Activated naive CD8-positive, alpha-beta T cell treated with anti-CD3 and anti-CD28 coated beads, Interleukin-2, amount 50 U/mL, for 24 hours (primary cell): ENCODE measurements around the gene CARD18.

Experiments used
- ATAC-seq: fragments of 150-1000 bp; cut with Tn5 transposase; one replicate; pipeline ENCODE4 v1.10.0; 2021
- DNase-seq: peaks from one replicate; pipeline ENCODE4 v3.0.0; 2021
- H3K27ac Mint-ChIP-seq: one replicate; pipeline ENCODE4 v1.8.0; 2021; ENCODE audit warnings: mild to moderate bottlenecking, mixed read lengths
- H3K27me3 Mint-ChIP-seq: one replicate; pipeline ENCODE4 v1.8.0; 2021; ENCODE audit warnings: mixed read lengths
- H3K36me3 Mint-ChIP-seq: one replicate; pipeline ENCODE4 v1.8.0; 2021; ENCODE audit warnings: low read depth, mixed read lengths
- H3K4me1 Mint-ChIP-seq: one replicate; pipeline ENCODE4 v1.8.0; 2021; ENCODE audit warnings: mixed read lengths
- H3K4me3 Mint-ChIP-seq: one replicate; pipeline ENCODE4 v1.8.0; 2021; ENCODE audit warnings: mild to moderate bottlenecking, moderate library complexity, mixed read lengths
- H3K9me3 Mint-ChIP-seq: one replicate; pipeline ENCODE4 v1.8.0; 2021; ENCODE audit warnings: mixed read lengths

The CARD18 gene

DNA sequence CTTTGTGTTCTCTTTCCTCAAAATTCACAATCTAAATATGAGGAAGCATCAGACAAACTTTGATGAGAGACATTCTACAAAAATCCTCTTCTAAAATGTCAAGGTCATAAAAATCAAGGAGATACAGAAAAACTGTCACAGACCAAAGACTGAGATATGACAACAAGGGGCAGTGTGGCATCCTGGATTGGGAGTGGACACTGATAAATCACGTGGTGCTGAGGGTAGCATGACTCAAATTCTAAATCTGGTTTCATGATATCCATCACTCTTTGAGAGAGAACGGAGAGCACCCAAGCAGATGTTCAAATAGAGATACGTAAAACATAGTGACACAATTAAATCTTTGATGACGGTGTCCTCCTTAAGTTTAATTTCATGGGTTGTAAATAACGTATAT lies 13.0 kb upstream of the CARD18 start:
- no peak for ATAC-seq
- Mint-ChIP-seq H3K36me3 (no peaks in the 10 kb centered on the region), H3K9me3 (no peaks in the 10 kb centered on the region), H3K27me3 (no peaks in the 10 kb centered on the region), H3K27ac (no peak overlapping the region), H3K4me3 (no peak overlapping the region), H3K4me1 (no peaks in the 10 kb centered on the region)
- DNase-seq = no peak

DNA sequence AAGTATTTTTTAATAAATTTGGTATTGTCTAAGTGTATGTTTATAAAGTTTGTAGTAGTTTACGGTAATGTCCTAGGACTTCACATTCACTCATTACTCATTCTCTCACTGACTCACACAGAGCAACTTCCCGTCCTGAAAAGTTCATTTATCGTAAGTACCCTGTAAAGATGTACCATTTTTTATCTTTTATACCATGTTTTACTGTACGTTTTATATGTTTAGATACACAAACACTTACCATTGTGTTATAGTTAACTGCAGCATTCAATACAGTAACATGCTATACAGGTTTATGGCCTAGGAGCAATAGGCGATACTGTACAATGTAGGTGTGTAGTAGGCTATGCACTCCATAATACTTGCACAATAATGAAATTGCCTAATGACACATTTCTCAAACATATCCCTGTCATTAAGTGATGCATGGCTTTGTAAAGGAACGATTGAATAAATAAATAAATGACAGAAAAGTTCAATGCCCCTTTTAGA lies 12.5 kb upstream of the CARD18 start:
- H3K4me1 Mint-ChIP-seq = no peaks in the 10 kb centered on the region
- H3K9me3 Mint-ChIP-seq = no peaks in the 10 kb centered on the region
- ATAC-seq (no peak), DNase-seq (no peak)
- H3K27ac Mint-ChIP-seq = no peak overlapping the region
- no peaks in the 10 kb centered on the region for H3K36me3 Mint-ChIP-seq
- H3K27me3 Mint-ChIP-seq = no peaks in the 10 kb centered on the region
- no peak overlapping the region for H3K4me3 Mint-ChIP-seq

DNA sequence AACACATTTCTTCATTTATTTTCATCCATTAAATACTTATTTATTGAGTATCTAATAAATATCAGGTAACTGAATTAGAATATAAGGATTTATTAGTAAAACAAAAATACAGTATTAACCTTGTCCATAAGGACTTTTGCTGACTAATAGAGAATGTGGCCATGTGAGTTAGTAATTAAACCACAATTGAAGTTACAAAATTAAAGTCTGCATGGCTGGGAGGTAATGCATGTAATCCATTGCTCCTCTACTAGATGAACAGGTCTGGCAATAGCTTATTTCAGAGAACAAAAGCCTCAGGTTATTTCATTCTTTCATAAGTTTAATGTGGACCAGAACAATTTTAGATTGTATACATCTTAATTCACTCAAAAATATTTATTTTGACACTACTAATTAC lies 9.9 kb upstream of the CARD18 start:
- H3K4me1 Mint-ChIP-seq = no peaks in the 10 kb centered on the region
- DNase-seq (no peak), ATAC-seq (no peak)
- no peaks in the 10 kb centered on the region for H3K9me3 Mint-ChIP-seq
- no peaks in the 10 kb centered on the region for H3K27me3 Mint-ChIP-seq
- H3K36me3 Mint-ChIP-seq = no peaks in the 10 kb centered on the region
- no peak overlapping the region for H3K27ac Mint-ChIP-seq
- H3K4me3 Mint-ChIP-seq = no peak overlapping the region

DNA sequence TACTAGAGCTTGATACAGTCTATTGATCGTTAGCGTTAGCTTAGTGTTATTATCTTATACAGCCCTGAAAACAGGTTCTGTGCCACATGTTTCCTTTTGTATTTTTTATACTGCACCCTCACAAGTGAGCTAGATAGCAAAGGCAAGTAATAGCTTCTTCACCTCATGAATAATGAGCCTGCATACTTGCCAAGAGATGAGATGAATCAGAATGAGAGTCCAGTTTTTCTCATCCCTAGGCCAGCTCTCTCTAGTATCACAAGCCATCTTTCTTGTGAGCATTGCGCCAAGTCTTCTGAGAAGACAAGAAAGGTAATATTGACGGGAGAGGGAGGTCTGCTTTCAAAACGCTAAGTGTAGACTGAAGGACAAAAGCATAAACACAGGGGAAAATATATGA lies 8.7 kb upstream of the CARD18 start:
- DNase-seq (no peak), ATAC-seq (no peak)
- H3K27me3 Mint-ChIP-seq = no peaks in the 10 kb centered on the region
- H3K4me1 Mint-ChIP-seq = no peaks in the 10 kb centered on the region
- no peak overlapping the region for H3K27ac Mint-ChIP-seq
- no peaks in the 10 kb centered on the region for H3K36me3 Mint-ChIP-seq
- no peak overlapping the region for H3K4me3 Mint-ChIP-seq
- H3K9me3 Mint-ChIP-seq = no peaks in the 10 kb centered on the region

DNA sequence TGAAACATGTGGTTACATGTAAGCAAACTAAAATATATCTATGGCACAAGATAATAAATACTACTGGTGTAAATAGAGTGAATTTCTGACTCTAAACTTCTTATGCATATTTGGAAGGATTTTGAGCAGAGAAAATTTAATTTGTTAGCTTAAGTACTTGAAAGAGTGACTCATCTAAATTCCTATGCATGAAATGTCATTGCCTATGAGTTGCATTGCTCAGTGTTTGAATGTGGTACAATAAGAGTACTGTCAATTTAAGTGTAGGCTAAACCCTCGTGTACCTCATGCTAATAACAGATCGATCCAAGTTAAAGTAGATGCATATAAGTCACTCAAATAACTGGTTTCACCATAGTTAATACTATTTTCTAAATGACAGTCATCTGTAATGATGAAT lies 5.3 kb upstream of the CARD18 start:
- no peak overlapping the region for H3K4me3 Mint-ChIP-seq
- no peaks in the 10 kb centered on the region for H3K36me3 Mint-ChIP-seq
- ATAC-seq (no peak), DNase-seq (no peak)
- H3K27me3 Mint-ChIP-seq = no peaks in the 10 kb centered on the region
- H3K9me3 Mint-ChIP-seq = no peaks in the 10 kb centered on the region
- H3K27ac Mint-ChIP-seq = no peak overlapping the region
- H3K4me1 Mint-ChIP-seq = no peaks in the 10 kb centered on the region

DNA sequence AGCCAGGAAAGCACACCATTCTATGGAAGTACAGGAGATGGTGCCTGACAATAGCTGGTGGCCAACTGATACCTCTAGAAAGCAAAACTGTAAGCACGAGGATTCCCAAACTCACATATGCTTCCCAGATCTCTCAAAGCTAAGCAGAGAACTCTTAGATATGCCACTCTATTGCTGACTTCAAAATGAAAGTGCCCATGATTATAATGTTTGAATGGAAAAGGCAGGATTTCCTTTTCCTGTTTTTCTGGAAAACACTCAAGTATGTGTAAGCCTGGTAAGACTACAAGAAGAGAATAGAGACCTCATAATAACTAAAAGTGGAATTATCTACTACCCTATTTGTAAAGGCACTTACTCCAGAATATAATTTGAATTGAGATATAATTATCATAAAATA lies 2.6 kb upstream of the CARD18 start:
- no peaks in the 10 kb centered on the region for H3K9me3 Mint-ChIP-seq
- no peak overlapping the region for H3K27ac Mint-ChIP-seq
- H3K36me3 Mint-ChIP-seq = no peaks in the 10 kb centered on the region
- DNase-seq (no peak), ATAC-seq (no peak)
- H3K4me3 Mint-ChIP-seq = no peak overlapping the region
- no peaks in the 10 kb centered on the region for H3K27me3 Mint-ChIP-seq
- no peaks in the 10 kb centered on the region for H3K4me1 Mint-ChIP-seq

DNA sequence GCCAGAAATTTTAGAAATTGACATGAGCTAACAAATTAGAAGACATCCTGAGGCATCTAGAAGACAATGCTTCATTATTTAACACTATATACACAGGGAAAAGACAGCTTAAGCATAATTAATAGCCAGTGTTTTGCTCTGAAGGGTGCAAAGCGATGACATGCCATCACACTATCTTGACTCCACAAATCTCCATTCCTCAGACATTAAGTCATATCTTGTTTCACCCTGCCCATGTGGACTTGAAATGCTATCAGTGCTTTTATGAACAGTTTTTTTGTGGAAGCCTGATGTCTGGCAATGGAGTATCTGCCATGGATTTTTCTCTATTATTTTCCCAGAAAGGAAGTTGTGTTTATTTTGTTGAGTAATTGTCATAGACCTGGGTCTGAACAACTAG lies 2.3 kb downstream of the CARD18 start:
- no peak for ATAC-seq
- Mint-ChIP-seq H3K27ac (no peak overlapping the region), H3K27me3 (peaks cover 4% of the 10 kb centered on the region), H3K36me3 (no peaks in the 10 kb centered on the region), H3K9me3 (peaks cover 5% of the 10 kb centered on the region), H3K4me1 (no peaks in the 10 kb centered on the region), H3K4me3 (no peak overlapping the region)
- no peak for DNase-seq

DNA sequence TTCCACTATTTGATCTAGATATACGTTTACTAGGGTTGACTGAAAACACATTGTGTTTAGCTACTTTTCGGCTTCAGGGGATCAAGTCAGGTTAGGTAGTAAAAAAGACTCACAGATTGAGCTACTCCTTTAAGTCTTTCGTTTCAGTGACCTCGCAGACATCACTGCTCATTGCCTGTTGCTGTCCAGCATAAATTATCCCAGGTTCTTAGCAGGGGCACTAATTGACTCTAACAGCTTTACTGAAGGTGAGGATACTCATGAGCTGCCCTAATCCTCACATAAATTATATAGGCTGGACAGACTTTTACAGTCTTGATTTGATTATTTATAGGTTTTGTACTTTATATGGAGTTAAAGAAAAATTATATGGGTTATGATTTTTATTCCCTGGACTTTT lies 3.7 kb downstream of the CARD18 start:
- H3K27ac Mint-ChIP-seq = no peak overlapping the region
- H3K27me3 Mint-ChIP-seq = peaks cover 4% of the 10 kb centered on the region
- ATAC-seq = no peak
- DNase-seq = no peak
- peaks cover 11% of the 10 kb centered on the region for H3K9me3 Mint-ChIP-seq
- no peaks in the 10 kb centered on the region for H3K36me3 Mint-ChIP-seq
- H3K4me3 Mint-ChIP-seq = no peak overlapping the region
- no peaks in the 10 kb centered on the region for H3K4me1 Mint-ChIP-seq

DNA sequence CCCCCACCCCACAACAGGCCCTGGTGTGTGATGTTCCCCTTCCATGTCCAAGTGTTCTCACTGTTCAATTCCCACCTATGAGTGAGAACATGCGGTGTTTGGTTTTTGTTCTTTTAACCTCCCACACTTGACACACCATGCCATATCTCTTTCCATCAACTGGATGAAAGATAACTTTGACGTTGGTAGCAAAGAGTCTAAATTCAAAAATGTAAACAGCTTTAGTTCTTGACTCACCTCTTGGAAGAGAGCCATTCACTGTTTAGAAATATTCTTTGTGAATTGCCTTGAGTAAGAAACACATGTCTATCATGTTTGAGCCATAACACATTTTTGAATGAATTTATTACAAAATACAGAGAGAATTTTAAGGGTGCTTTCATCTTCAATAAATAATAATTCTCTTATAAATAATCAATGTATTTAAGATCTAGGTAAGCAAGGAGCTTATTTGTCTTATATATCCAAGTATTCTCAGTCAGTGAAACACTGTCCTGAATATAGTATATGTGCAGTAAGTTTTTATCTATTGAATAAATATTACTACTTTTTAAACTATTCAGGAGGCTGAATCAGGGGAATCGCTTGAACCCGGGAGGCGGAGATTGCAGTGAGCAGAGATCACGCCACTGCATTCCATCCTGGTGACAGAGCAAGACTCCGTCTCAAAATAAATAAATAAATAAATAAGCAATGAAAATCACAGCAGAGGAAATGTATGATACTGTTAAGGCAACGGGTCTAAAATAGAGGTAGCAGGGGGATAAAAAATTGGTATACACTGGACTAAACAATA lies 6.7 kb downstream of the CARD18 start:
- no peaks in the 10 kb centered on the region for H3K36me3 Mint-ChIP-seq
- H3K27ac Mint-ChIP-seq = no peak overlapping the region
- H3K4me1 Mint-ChIP-seq = no peaks in the 10 kb centered on the region
- ATAC-seq = no peak
- no peak for DNase-seq
- no peak overlapping the region for H3K4me3 Mint-ChIP-seq
- H3K27me3 Mint-ChIP-seq = peaks cover 4% of the 10 kb centered on the region
- H3K9me3 Mint-ChIP-seq = peaks cover 11% of the 10 kb centered on the region

DNA sequence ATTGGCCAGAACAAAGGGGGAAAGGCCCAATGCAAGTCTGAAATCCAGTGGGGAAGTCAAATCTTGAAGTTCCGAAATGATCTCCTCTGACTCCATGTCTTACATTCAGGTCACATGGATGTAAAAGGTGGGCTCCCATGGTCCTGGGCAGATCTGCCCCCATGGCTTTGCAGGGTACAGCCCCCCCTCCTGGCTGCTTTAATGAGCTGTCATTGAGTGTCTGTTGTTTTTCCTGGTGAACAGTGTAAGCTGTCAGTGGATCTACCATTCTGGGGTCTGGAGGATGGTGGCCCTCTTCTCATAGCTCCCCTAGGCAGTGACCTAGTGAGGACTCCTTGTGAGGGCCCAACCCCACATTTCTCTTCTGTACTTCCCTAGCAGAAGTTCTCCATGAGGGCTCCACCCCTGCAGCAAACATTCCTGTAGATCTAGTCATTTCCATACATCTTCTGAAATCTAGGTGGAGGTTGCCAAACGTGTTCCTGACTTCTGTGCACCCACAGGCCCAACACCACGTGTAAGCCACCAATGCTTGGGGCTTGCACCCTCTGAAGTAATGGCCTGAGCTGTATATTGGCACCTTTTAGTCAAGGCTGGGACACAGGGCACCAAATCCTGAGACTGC lies 9.3 kb downstream of the CARD18 start:
- H3K27ac Mint-ChIP-seq = no peak overlapping the region
- no peaks in the 10 kb centered on the region for H3K4me1 Mint-ChIP-seq
- H3K27me3 Mint-ChIP-seq = peaks cover 4% of the 10 kb centered on the region
- peaks cover 6% of the 10 kb centered on the region for H3K9me3 Mint-ChIP-seq
- no peaks in the 10 kb centered on the region for H3K36me3 Mint-ChIP-seq
- ATAC-seq (no peak), DNase-seq (no peak)
- no peak overlapping the region for H3K4me3 Mint-ChIP-seq

DNA sequence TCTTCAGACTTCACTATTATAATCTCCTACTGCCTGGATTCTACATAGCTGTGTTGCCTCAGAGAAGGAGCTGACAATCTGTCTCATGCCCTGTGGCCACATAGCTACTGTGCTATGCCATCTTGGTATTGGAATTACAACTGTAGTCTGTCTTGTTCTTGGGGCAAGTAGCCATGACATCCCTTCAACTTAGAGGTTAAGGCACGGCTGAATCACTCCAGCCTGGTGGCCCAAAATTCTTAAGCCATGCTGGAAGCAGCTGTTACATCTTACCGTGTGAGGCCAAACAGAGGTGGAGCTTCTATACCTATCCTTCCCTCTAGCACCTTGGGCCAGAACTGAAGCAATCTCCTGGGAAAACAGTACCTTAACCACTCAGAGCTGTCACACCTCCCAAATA lies 14.8 kb downstream of the CARD18 start:
- Mint-ChIP-seq H3K4me1 (no peaks in the 10 kb centered on the region), H3K9me3 (no peaks in the 10 kb centered on the region), H3K27ac (no peak overlapping the region), H3K36me3 (no peaks in the 10 kb centered on the region), H3K4me3 (no peak overlapping the region), H3K27me3 (no peaks in the 10 kb centered on the region)
- ATAC-seq (no peak), DNase-seq (no peak)

DNA sequence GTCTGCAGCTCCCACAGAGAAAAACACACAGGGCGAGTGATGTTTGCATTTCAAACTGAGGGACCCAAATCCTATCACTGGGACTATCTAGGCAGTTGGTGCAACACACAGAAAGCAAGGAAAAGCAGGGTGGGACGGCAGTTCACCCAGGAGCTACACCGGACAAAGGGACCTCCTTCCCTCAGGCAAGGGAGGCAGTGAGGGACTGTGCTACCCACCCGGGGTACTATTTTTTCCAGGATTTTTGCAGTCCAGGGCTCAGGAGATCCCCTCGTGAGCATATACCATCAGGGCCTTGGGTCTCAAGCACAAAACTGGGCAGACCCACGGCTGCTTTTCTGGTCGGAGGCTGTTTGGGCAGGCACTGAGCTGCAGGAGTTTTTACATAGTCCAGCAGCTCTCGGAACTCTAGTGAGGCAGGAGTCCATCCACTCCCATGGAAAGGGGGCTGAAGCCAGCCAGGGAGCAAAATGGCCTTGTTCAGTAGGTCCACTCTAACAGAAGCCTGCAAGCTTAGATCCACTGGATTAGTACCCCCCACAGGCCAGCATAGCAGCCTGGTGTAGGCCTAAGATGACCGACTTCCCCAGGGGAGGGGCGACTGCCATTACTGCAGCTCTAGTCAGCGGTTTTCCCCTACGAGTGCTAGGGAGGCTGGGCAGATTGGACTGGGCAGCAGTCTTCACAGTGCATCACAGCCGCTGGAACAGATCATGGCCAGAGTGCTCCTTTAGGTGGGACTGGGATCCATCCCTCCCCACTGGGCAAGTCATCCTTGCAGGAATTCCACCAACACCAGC lies 28.2 kb downstream of the CARD18 start:
- Mint-ChIP-seq H3K27ac (no peak overlapping the region), H3K27me3 (peaks cover 12% of the 10 kb centered on the region), H3K9me3 (peaks cover 3% of the 10 kb centered on the region), H3K4me3 (no peak overlapping the region), H3K4me1 (peaks cover 17% of the 10 kb centered on the region), H3K36me3 (no peaks in the 10 kb centered on the region)
- ATAC-seq = no peak
- DNase-seq = no peak

DNA sequence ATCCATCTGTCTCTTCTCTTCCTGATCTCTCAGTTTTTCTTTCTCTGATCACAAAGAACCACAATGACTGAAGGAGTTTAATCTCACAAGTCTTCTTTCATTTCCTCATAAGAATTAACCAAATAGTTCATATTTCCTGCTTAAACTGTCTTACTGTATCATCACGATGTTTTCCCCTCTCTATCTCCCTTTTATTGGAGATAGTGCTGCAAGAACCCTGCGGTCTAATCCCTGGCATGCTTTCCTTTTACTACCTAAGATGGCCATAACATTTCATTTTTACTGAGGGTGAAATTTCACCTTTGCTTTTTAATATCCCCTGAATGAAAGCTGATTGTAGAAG lies 28.9 kb downstream of the CARD18 start:
- Mint-ChIP-seq H3K4me3 (no peak overlapping the region), H3K27me3 (peaks cover 12% of the 10 kb centered on the region), H3K36me3 (no peaks in the 10 kb centered on the region), H3K27ac (no peak overlapping the region), H3K9me3 (peaks cover 3% of the 10 kb centered on the region), H3K4me1 (peaks cover 17% of the 10 kb centered on the region)
- no peak for ATAC-seq
- no peak for DNase-seq

DNA sequence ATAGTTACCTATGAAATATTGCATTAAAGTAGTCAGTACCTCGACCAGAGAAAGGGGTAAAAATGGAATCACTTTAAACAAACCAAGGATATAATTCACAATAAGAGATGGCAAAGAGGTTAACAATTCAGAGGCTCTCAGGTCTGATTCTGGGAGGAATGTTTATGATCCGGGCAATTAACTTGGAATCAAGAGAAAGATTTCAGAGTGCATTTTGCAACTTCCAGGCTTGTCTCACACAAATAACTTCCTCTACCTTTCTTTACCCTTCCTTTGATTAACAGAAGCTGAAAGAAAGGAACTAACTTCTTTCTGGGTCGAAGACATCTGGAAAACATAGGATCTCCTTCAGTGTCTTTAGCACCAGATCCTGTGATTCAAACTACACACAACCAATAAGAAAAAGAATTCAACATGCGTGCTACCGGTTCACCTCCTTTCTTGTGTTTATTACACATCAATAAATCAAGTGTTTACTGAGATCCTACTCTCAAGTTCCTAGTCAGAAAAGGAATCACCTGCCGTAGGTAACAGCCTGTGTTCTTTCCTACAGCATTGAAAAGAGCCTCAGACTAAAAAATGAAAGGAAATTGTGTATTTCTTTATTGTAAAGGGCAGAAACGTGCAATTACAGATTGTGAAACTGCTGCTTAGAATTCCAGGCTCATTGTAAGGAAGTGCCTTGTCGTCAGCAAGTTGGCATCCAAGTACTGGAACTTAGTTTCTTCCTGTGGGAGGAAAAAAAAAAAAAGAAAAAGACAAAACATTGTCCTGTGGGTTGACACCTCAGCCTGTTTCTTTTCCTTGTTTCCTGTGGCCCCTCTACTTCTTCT lies 29.5 kb downstream of the CARD18 start:
- DNase-seq = no peak
- H3K27ac Mint-ChIP-seq = no peak overlapping the region
- H3K4me3 Mint-ChIP-seq = no peak overlapping the region
- no peak for ATAC-seq
- peaks cover 12% of the 10 kb centered on the region for H3K27me3 Mint-ChIP-seq
- no peaks in the 10 kb centered on the region for H3K36me3 Mint-ChIP-seq
- peaks cover 17% of the 10 kb centered on the region for H3K4me1 Mint-ChIP-seq
- H3K9me3 Mint-ChIP-seq = peaks cover 7% of the 10 kb centered on the region
